ENCODE measurements around the gene LAIR1. TPM values are rescaled to one million over a fixed set of nuclear protein-coding genes. Genes with fewer than 3 reads are reported as not detected.
"Not testable (repeated sequence)": the region's sequence is repeated elsewhere in the genome, so short reads cannot be mapped to it uniquely, and the experiment has no call there.

Gene LAIR1
- polyA plus RNA-seq, 1 experiment, result not detected

DNA sequence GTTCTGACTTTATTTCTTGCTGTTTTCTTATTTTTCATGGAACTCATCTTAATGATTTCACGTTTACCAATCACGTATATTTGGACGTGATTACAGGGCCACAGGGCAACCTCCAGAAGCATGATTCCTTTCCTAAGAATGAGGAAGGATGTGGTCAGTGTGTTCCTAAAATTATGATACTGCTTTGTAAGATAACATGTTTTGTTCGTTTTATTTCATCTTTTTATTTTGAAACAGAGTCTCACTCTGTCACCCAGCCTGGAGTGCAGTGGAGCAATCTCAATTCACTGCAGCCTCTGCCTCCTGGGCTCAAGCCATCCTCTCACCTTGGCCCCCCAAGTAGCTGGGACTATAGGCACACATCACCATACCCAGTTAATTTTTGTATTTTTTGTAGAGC, 24.8 kb upstream of the LAIR1 start:
- no peaks in the 10 kb centered on the region for H3K27me3 ChIP-seq (ENCODE audit: control insufficient read depth, insufficient read depth, low read length)
- no peaks in the 10 kb centered on the region for H3K36me3 ChIP-seq (ENCODE audit: control insufficient read depth, insufficient read depth, low read length)
- H3K4me3 ChIP-seq (ENCODE audit: low read depth, low read length), result no peak overlapping the region
- POLR2A ChIA-PET, result no interaction called here
- CTCF ChIA-PET, result interaction anchor here (0.8 to 2.5 kb wide), 2 partner anchors 9 to 27 kb away, joined by 3 to 11 read pairs; no protein-coding TSS in a partner anchor
- DNase-seq (ENCODE audit: low read depth), result no peak
- TF ChIP-seq CTCF (IDR thresholded peaks at IDR 0.05; ENCODE audit: insufficient read depth, low read depth, low read length), result no peak

- no peak overlapping the region; the same call in 1 of the 2 replicates for H3K4me3 ChIP-seq (ENCODE audit: low read depth, low read length)
- POLR2A ChIA-PET, result no interaction called here
- H3K36me3 ChIP-seq (ENCODE audit: control insufficient read depth, insufficient read depth, low read length), result no peaks in the 10 kb centered on the region
- DNase-seq (ENCODE audit: low read depth), result no peak
- CTCF ChIA-PET, result interaction anchor here (0.8 to 2.5 kb wide), 4 partner anchors 10 to 63 kb away, joined by 3 to 11 read pairs (median 4); no protein-coding TSS in a partner anchor
- no peak for TF ChIP-seq CTCF (IDR thresholded peaks at IDR 0.05; ENCODE audit: insufficient read depth, low read depth, low read length)
- no peaks in the 10 kb centered on the region for H3K27me3 ChIP-seq (ENCODE audit: control insufficient read depth, insufficient read depth, low read length)
These were observed 24.0 kb upstream of the LAIR1 start for GRCh38 chr19:54388802-54389139.

DNA sequence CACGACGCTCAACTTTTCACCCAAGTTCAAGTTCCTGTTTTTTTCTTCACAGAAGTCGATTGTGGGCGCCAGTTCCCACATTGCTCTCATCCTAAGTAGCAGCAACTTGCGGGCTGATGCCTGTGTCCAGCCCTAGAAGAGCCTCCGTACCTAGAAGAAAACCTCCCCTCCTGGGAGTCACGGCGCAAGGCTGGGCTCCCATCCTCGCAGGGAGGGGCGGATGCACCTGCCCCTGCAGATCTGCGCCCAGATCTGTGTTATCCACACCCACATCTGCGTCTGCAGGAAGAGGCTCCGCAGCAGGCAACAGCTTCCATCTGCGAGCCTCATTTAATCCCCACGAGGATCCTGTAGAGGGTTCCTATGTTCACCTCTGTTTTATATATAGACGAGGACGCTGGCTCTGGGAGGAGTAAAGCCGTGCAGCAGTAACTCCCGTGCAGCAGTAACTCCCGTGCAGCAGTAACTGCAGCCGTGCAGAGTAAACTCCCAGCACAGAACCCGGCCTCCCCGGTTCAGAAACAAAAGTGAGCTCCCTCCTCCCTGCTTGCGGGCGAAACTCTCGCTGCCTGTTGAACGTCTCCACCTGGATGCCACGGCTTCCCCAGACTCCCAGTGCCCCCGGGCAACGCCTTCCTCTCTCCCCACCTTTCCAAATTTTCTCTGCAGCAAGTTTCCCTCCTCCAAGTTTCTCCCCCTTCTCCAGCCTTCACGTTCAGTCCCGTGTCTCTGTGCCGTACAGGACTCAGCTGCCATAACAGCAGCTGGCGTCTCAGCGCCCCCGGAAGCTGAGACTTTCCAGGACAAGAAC, 23.5 kb upstream of the LAIR1 start:
- DNase-seq (ENCODE audit: low read depth), result no peak
- ChIA-PET CTCF (interaction anchor here (1.0 to 2.5 kb wide), 4 partner anchors 10 to 595 kb away, joined by 3 to 11 read pairs (median 4); no protein-coding TSS in a partner anchor), POLR2A (no interaction called here)
- peak overlapping the region; percentile 20 for H3K4me3 ChIP-seq (ENCODE audit: low read depth, low read length)
- TF ChIP-seq CTCF (IDR thresholded peaks at IDR 0.05; ENCODE audit: insufficient read depth, low read depth, low read length), result no peak
- H3K27me3 ChIP-seq (ENCODE audit: control insufficient read depth, insufficient read depth, low read length), result no peaks in the 10 kb centered on the region
- no peaks in the 10 kb centered on the region for H3K36me3 ChIP-seq (ENCODE audit: control insufficient read depth, insufficient read depth, low read length)

GRCh38 chr19:54383330-54383729, 18.6 kb upstream of the LAIR1 start:
- H3K27me3 ChIP-seq (ENCODE audit: control insufficient read depth, insufficient read depth, low read length), result no peaks in the 10 kb centered on the region

GRCh38 chr19:54382041-54382440, 17.3 kb upstream of the LAIR1 start:
- H3K27me3 ChIP-seq (ENCODE audit: control insufficient read depth, insufficient read depth, low read length); H3K36me3 ChIP-seq (ENCODE audit: control insufficient read depth, insufficient read depth, low read length); H3K4me3 ChIP-seq (ENCODE audit: low read depth, low read length); DNase-seq (ENCODE audit: low read depth); POLR2A ChIA-PET: not testable (repeated sequence)
- CTCF ChIA-PET, result interaction anchor here (2.8 kb wide), 1 partner anchor 9 kb away, joined by 10 read pairs; no protein-coding TSS in a partner anchor

More at GRCh38 chr19:54383330-54383729, 18.6 kb upstream of the LAIR1 start:
- ChIA-PET CTCF (interaction anchor here (2.8 kb wide), 1 partner anchor 8 kb away, joined by 10 read pairs; no protein-coding TSS in a partner anchor), POLR2A (no interaction called here)
- Histone ChIP-seq H3K4me3 (ENCODE audit: low read depth, low read length) (no peak overlapping the region), H3K36me3 (ENCODE audit: control insufficient read depth, insufficient read depth, low read length) (no peaks in the 10 kb centered on the region)
- TF ChIP-seq CTCF (IDR thresholded peaks at IDR 0.05; ENCODE audit: insufficient read depth, low read depth, low read length), result no peak
- DNase-seq (ENCODE audit: low read depth), result no peak

Measured in BJ (cell line).